ENCODE data around the gene EGR1. TPM values are rescaled to one million over a fixed set of nuclear protein-coding genes. Genes with fewer than 3 reads are reported as not detected.

The EGR1 gene
- total RNA-seq, 1 donor = 6.3 TPM

DNA sequence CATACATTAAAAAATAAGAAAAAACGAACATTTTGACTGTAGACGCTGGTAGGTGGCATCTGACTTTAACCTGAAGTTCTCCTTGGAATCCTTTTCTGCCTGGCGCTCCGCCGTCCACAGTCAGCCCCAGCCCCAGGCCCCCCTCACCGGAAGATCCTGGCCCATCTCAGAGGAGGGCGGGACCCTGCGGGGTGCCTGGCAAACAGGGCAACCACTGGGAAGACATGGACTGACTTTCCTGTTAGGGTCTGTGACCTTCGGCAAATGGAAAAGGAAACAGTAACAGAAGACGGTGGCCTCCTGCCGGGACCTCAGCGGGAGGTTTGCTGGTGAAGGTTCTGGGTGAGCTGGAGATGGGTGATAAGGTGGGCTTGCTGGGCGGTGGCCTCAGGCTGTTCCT is 11.7 kb upstream of the EGR1 start:
- no peak overlapping the region for H3K4me3 ChIP-seq (ENCODE audit: low read depth, low read length)
- TF ChIP-seq, protein P1, sequence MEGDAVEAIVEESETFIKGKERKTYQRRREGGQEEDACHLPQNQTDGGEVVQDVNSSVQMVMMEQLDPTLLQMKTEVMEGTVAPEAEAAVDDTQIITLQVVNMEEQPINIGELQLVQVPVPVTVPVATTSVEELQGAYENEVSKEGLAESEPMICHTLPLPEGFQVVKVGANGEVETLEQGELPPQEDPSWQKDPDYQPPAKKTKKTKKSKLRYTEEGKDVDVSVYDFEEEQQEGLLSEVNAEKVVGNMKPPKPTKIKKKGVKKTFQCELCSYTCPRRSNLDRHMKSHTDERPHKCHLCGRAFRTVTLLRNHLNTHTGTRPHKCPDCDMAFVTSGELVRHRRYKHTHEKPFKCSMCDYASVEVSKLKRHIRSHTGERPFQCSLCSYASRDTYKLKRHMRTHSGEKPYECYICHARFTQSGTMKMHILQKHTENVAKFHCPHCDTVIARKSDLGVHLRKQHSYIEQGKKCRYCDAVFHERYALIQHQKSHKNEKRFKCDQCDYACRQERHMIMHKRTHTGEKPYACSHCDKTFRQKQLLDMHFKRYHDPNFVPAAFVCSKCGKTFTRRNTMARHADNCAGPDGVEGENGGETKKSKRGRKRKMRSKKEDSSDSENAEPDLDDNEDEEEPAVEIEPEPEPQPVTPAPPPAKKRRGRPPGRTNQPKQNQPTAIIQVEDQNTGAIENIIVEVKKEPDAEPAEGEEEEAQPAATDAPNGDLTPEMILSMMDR (IDR thresholded peaks at IDR 0.05; ENCODE audit: insufficient read depth, low read length) = no peak
- no peak for DNase-seq (ENCODE audit: low read depth)

DNA sequence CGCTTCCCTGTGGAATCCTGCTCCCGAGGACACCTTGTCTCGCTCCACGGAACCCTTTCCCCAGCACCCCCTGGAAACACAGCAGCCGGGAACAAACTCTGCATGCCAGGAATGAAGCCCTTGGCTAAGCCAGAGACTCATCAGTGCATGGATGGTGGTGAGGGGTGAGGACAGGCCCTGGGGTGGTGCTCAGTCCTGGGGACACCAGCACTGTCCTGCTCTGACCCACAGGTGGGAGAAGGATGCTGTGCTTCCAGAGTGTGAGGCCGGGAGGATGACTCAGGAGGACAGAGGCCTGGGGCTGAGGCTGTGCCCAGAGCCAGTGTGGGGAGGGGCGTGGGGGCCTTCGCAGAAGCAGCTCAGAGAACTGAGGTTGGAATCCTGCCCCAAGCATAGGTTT is 11.2 kb upstream of the EGR1 start:
- DNase-seq (ENCODE audit: low read depth) = no peak
- TF ChIP-seq, protein P1 (IDR thresholded peaks at IDR 0.05; ENCODE audit: insufficient read depth, low read length) = no peak
- H3K4me3 ChIP-seq (ENCODE audit: low read depth, low read length) = no peak overlapping the region

DNA sequence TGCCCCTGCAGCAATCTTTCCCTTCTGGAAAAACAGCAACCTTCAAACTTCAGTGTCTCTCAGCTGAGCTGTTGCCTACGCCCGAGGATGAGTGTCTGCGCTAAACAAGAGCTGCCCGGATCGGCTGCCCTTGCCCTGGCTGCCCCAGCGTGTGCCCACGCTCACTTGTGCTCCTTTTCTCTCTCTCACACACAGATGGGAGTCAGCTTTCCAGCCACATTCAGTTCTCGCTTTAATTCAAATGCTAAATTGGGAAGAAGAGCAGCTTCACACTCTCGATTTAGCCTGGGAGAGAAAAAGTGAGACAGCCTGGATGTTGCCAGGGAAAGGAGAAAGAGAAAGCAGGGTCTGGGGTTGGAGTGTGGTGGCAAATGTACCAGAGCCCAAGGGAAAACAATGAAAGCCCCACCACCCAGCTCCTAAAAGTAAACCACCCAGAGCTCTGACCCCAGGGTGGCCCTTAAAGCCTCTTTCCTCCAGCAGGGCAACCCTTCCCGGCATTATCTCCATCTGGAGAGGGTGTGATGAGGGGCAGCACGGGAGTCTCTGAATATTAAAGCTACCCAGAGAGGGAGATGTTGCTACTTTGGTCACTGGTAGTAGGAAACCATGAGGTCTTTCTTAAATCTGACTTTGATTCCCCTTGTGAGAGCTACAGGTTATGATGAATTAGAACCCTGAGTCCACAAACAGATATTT is 9.9 kb upstream of the EGR1 start:
- TF ChIP-seq, protein P1 (IDR thresholded peaks at IDR 0.05; ENCODE audit: insufficient read depth, low read length) = no peak
- no peak for DNase-seq (ENCODE audit: low read depth)
- no peak overlapping the region for H3K4me3 ChIP-seq (ENCODE audit: low read depth, low read length)

DNA sequence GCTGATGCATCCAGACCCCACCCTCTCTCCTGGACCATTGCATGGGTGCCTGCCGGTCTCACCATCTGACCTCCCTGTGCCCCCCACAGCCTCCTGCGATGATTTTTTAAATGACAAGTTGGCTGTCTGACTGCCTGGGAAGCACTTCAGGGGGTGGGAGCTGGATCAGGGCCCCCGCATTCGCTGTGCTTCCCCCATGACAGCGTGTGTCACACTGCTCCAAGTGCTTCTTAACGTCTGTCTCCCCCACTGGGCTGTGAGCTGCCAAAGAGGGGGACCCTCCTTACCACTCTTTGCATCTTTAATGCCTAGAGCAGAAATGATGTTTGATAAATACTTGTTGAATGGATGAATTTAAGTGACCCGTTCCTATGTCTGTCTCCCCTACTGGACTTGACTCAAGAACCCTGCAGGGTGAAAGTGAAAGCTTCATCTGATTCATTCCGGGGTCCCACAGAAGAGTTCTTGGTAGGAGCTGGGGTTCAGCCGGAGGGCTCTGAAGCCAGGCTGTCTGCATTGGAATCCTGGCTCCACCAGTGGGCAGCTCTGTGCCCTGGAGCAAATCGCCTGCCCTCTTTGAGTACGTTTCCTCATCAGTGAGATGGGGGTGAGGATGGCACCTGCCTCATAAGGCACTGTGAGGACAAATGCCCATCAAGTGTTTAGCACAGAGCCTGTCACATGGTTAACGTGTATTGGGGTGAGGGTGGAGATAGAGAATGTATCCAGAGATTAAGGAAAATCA is 7.6 kb upstream of the EGR1 start:
- TF ChIP-seq, protein P1 (IDR thresholded peaks at IDR 0.05; ENCODE audit: insufficient read depth, low read length) = peak; percentile 10
- no peak overlapping the region for H3K4me3 ChIP-seq (ENCODE audit: low read depth, low read length)
- DNase-seq (ENCODE audit: low read depth) = no peak

DNA sequence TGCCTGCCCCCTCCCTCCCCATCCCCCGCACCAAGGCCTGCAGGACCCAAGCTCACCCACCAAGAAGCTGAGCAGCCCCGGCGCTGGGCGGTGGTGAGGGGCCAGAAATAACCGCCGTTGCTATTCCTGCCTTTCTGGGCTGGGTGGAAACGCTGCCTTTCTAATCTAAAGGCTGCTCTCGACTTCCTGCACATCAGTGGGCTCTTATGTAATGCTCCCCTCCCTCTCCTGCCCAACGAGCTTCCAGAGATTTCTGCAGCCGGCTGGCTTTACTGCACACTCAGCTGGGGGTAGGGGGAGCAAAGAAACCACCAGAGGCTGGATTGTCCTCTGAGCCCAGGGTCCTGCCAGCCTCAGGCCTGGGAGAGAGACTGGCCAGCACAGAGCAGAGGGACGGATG is 6.9 kb upstream of the EGR1 start:
- DNase-seq (ENCODE audit: low read depth) = peak; percentile 41
- TF ChIP-seq, protein P1 (IDR thresholded peaks at IDR 0.05; ENCODE audit: insufficient read depth, low read length) = no peak
- H3K4me3 ChIP-seq (ENCODE audit: low read depth, low read length) = no peak overlapping the region

DNA sequence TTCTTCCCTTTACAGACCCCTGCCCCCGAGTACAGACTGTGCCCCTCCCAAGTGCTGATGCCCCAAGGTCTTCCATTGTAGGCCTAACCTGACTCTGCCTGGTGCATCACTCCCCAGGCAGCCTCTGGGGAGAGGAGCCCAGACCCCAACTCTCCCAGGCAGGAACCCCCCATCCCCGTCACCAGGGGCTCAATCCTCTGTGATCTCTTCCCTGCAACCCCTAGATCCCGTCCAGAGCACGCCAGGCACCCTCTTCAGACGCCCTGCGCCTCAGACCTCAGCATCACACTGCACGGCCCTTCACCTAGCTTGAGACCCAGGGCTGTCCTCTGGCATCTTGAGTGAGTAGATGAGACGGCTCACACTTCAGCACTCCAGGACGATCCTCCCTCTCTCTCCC is 6.4 kb upstream of the EGR1 start:
- no peak for DNase-seq (ENCODE audit: low read depth)
- TF ChIP-seq, protein P1 (IDR thresholded peaks at IDR 0.05; ENCODE audit: insufficient read depth, low read length) = no peak
- H3K4me3 ChIP-seq (ENCODE audit: low read depth, low read length) = no peak overlapping the region

Measured in fibroblast of the aortic adventitia (primary cell).